Measurements from ENCODE around the gene C14orf39.

GRCh38 chr14:60514741-60515491 lies 29.1 kb upstream of the C14orf39 start:
- no peak for TF ChIP-seq FOXM1 (IDR thresholded peaks at IDR 0.05; ENCODE audit: borderline replicate concordance)
- no peak for TF ChIP-seq ARNT (IDR thresholded peaks at IDR 0.05)
- TF ChIP-seq HDGF (IDR thresholded peaks at IDR 0.05; ENCODE audit: borderline replicate concordance) = no peak
- no peak for TF ChIP-seq ELF4 (IDR thresholded peaks at IDR 0.05)
- no peak for TF ChIP-seq SP1 (IDR thresholded peaks at IDR 0.05)
- TF ChIP-seq LEF1 (IDR thresholded peaks at IDR 0.05; ENCODE audit: borderline replicate concordance) = no peak
- no peak for TF ChIP-seq FOXA1 (IDR thresholded peaks at IDR 0.05)
- TF ChIP-seq BHLHE40 (IDR thresholded peaks at IDR 0.05; ENCODE audit: borderline replicate concordance) = no peak
- no peak for TF ChIP-seq CTBP1 (IDR thresholded peaks at IDR 0.05; ENCODE audit: borderline replicate concordance)
- TF ChIP-seq TARDBP (IDR thresholded peaks at IDR 0.05) = no peak
- TF ChIP-seq, protein P1, sequence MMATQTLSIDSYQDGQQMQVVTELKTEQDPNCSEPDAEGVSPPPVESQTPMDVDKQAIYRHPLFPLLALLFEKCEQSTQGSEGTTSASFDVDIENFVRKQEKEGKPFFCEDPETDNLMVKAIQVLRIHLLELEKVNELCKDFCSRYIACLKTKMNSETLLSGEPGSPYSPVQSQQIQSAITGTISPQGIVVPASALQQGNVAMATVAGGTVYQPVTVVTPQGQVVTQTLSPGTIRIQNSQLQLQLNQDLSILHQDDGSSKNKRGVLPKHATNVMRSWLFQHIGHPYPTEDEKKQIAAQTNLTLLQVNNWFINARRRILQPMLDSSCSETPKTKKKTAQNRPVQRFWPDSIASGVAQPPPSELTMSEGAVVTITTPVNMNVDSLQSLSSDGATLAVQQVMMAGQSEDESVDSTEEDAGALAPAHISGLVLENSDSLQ (IDR thresholded peaks at IDR 0.05) = no peak
- no peak for TF ChIP-seq FOXK2 (IDR thresholded peaks at IDR 0.05)

All from HEK293T (cell line).